ENCODE results near the gene ADAM10. TPM values are rescaled to one million over a fixed set of nuclear protein-coding genes. Genes with fewer than 3 reads are reported as not detected.

Gene ADAM10
- total RNA-seq, 1 experiment from 2014 or later = 69.8 TPM

- DNase-seq (ENCODE audit: low read depth) = no peak
Observed at GRCh38 chr15:58715266-58715917, 34.1 kb downstream of the ADAM10 start.

GRCh38 chr15:58710701-58711100 lies 38.8 kb downstream of the ADAM10 start:
- DNase-seq (ENCODE audit: low read depth) = no peak

- DNase-seq (ENCODE audit: low read depth) = no peak
Observed at GRCh38 chr15:58707397-58707796, 42.1 kb downstream of the ADAM10 start.

GRCh38 chr15:58705105-58705504 lies 44.4 kb downstream of the ADAM10 start:
- DNase-seq (ENCODE audit: low read depth) = no peak

GRCh38 chr15:58704155-58704865 lies 45.2 kb downstream of the ADAM10 start:
- no peak for DNase-seq (ENCODE audit: low read depth)

- no peak for DNase-seq (ENCODE audit: low read depth)
Observed at GRCh38 chr15:58703610-58704009, 45.9 kb downstream of the ADAM10 start.

- no peak for DNase-seq (ENCODE audit: low read depth)
Observed at GRCh38 chr15:58702233-58702632, 47.3 kb downstream of the ADAM10 start.

- no peak for DNase-seq (ENCODE audit: low read depth)
Observed at GRCh38 chr15:58701376-58701775, 48.1 kb downstream of the ADAM10 start.

- DNase-seq (ENCODE audit: low read depth) = no peak
Observed at GRCh38 chr15:58699769-58700168, 49.7 kb downstream of the ADAM10 start.

- DNase-seq (ENCODE audit: low read depth) = no peak
Observed at GRCh38 chr15:58698887-58699641, 50.4 kb downstream of the ADAM10 start.

GRCh38 chr15:58697220-58697619 lies 52.3 kb downstream of the ADAM10 start:
- DNase-seq (ENCODE audit: low read depth) = no peak

- no peak for DNase-seq (ENCODE audit: low read depth)
Observed at GRCh38 chr15:58696738-58697137, 52.8 kb downstream of the ADAM10 start.

- DNase-seq (ENCODE audit: low read depth) = no peak
Observed at GRCh38 chr15:58694641-58695398, 54.7 kb downstream of the ADAM10 start.

GRCh38 chr15:58690703-58691102 lies 58.8 kb downstream of the ADAM10 start:
- no peak for DNase-seq (ENCODE audit: low read depth)

- no peak for DNase-seq (ENCODE audit: low read depth)
Observed at GRCh38 chr15:58689646-58690045, 59.9 kb downstream of the ADAM10 start.

- no peak for DNase-seq (ENCODE audit: low read depth)
Observed at GRCh38 chr15:58686286-58686685, 63.2 kb downstream of the ADAM10 start.

GRCh38 chr15:58684751-58685150 lies 64.8 kb downstream of the ADAM10 start:
- no peak for DNase-seq (ENCODE audit: low read depth)

- DNase-seq (ENCODE audit: low read depth) = no peak
Observed at GRCh38 chr15:58684036-58684710, 65.3 kb downstream of the ADAM10 start.

- DNase-seq (ENCODE audit: low read depth) = no peak
Observed at GRCh38 chr15:58682234-58682633, 67.3 kb downstream of the ADAM10 start.

- DNase-seq (ENCODE audit: low read depth) = no peak
Observed at GRCh38 chr15:58678683-58679082, 70.8 kb downstream of the ADAM10 start.

- DNase-seq (ENCODE audit: low read depth) = no peak
Observed at GRCh38 chr15:58677426-58677825, 72.1 kb downstream of the ADAM10 start.

Measured in Daoy (cell line).